Measurements from ENCODE around the gene NEURL1B.
"Not testable (repeated sequence)": the region's sequence is repeated elsewhere in the genome, so short reads cannot be mapped to it uniquely, and the experiment has no call there.

The NEURL1B gene, protein sequence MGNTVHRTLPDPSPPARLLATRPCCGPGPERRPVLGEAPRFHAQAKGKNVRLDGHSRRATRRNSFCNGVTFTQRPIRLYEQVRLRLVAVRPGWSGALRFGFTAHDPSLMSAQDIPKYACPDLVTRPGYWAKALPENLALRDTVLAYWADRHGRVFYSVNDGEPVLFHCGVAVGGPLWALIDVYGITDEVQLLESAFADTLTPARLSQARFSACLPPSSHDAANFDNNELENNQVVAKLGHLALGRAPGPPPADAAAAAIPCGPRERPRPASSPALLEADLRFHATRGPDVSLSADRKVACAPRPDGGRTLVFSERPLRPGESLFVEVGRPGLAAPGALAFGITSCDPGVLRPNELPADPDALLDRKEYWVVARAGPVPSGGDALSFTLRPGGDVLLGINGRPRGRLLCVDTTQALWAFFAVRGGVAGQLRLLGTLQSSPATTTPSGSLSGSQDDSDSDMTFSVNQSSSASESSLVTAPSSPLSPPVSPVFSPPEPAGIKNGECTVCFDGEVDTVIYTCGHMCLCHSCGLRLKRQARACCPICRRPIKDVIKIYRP

DNA sequence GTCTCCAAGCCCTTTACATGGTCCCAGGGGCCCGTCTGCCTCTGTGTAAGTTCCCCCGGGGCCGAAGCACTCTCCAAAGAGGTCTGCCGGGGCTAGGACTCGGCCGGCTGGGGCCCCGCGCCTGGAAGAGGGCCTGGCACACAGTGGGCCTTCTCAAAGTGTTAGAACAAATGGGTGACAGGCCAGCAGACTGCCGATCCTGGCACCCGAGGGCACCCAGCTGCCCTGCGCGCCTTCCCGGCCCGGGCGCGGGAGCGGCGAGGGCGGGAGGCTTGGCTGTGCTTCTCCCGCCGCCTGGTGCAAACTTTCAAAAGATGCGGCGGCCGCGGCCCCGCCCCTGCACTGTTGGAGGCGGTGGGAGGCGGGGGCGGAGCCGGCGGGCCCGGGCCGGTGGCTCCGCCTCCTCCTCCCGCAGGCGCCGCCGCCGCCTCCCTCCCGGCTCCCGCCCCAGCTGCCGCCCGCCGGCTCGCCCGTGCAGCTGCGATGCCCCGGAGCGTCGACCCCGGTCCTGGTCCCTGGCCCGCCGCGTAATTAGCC is at the start of gene NEURL1B:
Gene NEURL1B (plus strand): TSS at position 442 of the 537 bp plus-strand sequence. CDS start 144 bp downstream, outside the sequence.
- DNase-seq (ENCODE audit: low spot score), result peak; percentile 76

GRCh38 chr5:172591636-172592035 is 49.4 kb upstream of the NEURL1B start:
- DNase-seq (ENCODE audit: low spot score), result no peak

DNA sequence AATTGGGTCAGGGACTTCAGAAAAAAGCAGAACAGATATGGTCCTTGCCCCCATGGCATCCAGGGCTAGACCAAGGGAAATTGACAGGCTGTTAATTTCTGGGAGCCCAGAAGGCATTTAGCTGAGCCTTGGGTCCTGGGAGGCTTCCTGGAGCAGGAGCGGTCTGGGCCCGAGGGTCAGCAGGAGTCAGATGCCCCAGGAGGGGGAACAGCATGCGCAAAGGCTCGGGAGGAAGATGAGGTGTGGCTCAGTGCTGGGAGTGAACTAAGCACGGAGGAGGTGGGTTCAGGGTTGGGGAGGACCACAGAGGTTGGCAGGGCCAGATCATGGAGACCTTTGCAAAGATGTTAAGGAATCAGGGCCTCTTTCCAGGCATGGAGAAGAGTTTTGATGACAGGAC is 48.2 kb upstream of the NEURL1B start:
- DNase-seq (ENCODE audit: low spot score), result no peak

GRCh38 chr5:172593306-172593705 is 47.8 kb upstream of the NEURL1B start:
- DNase-seq (ENCODE audit: low spot score), result no peak

DNA sequence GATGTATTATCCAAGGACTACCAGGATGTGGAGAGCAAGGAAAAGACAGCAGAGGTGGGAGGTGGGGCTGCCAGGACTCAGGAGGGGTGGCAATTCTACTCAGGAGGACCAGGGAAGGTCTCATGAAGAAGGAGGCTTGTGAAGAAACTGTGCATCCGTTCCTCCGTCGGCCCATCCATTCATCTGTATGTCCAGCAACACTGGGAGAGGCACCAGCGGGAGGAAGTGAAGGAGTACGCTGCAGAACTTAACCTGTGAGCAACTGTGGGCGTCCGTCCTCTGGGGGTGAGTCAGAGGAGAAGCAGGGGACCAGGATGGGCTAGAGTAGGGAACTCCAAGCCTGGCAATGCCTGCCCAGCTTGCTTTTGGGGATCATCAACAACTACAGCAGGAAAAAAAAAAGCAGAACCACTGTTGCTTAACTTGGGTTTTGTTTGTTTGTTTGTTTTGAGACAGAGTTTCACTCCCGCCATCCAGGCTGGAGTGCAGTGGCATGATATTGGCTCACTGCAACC is 47.3 kb upstream of the NEURL1B start:
- DNase-seq (ENCODE audit: low spot score), result no peak

- no peak for DNase-seq (ENCODE audit: low spot score)
Measured at GRCh38 chr5:172594431-172594830, 46.6 kb upstream of the NEURL1B start.

GRCh38 chr5:172594867-172595466 is 46.1 kb upstream of the NEURL1B start:
- DNase-seq (ENCODE audit: low spot score), result no peak

DNA sequence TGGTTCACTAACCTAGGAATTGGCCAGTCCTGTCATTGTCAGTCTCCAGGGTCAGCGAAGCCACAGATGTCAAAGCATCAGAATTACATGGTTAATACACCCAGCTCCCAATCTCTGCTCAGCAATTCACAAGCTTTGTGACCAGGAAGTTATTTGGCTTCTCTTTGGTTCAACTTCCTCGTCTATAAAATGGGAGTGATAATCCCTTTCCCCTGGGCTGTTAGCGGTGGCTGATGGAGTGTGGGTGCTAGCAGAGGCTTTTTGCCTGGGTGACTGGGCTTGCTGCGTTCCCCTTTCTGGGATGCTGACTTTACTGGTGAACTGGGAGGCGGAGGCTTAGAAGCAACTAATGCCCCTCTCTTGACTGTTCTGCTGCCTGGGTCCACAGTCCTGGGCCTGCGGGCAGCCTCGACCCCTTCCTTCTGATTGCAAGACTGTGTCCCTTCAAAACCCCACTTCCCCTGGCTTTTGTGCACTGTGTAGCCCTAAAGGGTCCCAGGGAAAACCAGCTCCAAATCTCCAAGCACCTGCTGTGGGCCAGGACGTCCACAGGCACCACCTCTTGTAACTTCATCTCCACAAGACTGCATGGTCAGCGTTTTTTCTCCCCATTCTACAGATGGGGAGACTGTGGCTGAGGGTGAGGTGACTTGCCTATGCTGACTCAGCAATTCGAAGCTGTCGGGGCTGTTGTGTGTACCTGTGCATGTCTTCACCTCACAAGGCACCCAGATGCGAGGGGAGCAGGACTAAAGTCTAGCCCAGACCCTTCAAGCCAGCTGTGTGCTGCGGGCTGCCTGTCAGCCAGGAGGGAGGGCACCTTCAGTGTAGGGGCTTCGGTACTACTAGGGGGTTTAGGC is 45.2 kb upstream of the NEURL1B start:
- DNase-seq (ENCODE audit: low spot score), result no peak

GRCh38 chr5:172596638-172597231 is 44.3 kb upstream of the NEURL1B start:
- no peak for DNase-seq (ENCODE audit: low spot score)

- DNase-seq (ENCODE audit: low spot score), result no peak
Measured at GRCh38 chr5:172597755-172598155, 43.3 kb upstream of the NEURL1B start.

GRCh38 chr5:172598251-172599203 is 42.5 kb upstream of the NEURL1B start:
- no peak for DNase-seq (ENCODE audit: low spot score)

DNA sequence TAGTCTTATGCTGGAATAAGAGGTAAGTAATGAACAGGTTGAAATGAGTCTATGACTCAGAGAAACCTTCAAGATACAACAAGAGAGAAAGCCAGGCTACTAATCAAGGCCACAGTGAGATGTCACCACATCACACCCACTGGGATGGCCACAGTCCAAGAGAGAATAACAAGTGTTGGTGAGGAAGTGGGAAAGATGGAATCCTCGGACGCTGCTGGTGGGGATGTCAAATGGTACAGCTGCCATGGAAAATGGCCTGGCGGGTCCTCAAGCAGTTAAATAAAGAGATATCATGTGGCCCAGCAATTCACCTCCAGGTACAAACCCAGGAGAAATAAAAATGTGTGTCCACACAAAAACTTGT is 41.9 kb upstream of the NEURL1B start:
- DNase-seq (ENCODE audit: low spot score), result no peak

- no peak for DNase-seq (ENCODE audit: low spot score)
Measured at GRCh38 chr5:172600571-172600970, 40.5 kb upstream of the NEURL1B start.

GRCh38 chr5:172601576-172601975 is 39.5 kb upstream of the NEURL1B start:
- not testable (repeated sequence) for DNase-seq (ENCODE audit: low spot score)

DNA sequence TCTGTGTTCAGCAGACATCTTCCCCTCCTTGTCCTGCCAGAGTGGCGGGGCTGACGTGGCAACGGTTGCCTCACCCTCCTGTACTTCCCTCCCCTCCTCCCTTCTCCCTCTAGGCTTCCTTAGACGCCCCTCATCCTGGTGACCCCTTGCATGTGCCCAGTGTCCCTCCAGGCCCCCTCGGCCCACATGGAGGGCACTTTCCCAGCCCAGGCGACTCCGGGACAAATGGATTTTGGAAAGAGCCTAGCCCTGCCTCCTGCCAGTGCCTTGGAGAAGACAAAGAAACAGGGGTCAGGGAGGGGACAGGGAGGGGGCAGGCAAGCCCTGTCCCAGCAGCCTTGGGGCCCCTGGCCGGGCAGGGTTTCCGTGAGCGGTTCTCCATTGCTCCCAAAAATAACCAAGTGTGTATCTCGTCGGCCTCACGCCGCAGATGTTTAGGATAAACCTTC is 38.3 kb upstream of the NEURL1B start:
- no peak for DNase-seq (ENCODE audit: low spot score)

DNA sequence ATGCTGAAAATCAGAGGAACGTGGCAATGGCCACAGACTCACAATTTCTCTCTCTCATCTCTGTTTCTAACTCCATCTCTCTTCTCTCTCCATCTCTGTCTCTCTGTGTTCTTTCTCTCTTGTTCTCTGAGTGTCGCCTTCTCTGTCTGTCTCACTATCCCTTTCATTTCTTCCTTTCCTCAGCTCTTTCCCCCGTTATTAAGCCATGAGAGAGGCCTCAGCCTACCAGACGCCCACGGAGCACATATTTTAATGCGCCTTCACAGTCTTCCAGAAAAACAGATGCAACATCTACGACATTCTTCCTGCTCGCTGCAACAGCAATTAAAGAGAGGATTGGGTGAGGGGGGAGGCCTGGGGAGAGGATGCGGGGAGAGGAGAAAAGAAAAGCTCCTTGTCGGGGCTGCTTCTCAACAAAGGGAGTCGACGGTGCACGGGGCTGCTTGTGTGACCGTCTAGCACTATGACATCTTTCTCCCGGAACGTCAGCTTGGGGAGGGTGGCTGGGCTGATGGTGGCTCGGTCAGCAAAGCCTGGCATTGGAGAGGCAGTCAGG is 37.7 kb upstream of the NEURL1B start:
- DNase-seq (ENCODE audit: low spot score), result peak; percentile 52

- DNase-seq (ENCODE audit: low spot score), result no peak
Measured at GRCh38 chr5:172605466-172605865, 35.6 kb upstream of the NEURL1B start.

- DNase-seq (ENCODE audit: low spot score), result no peak
Measured at GRCh38 chr5:172606156-172606785, 34.8 kb upstream of the NEURL1B start.

DNA sequence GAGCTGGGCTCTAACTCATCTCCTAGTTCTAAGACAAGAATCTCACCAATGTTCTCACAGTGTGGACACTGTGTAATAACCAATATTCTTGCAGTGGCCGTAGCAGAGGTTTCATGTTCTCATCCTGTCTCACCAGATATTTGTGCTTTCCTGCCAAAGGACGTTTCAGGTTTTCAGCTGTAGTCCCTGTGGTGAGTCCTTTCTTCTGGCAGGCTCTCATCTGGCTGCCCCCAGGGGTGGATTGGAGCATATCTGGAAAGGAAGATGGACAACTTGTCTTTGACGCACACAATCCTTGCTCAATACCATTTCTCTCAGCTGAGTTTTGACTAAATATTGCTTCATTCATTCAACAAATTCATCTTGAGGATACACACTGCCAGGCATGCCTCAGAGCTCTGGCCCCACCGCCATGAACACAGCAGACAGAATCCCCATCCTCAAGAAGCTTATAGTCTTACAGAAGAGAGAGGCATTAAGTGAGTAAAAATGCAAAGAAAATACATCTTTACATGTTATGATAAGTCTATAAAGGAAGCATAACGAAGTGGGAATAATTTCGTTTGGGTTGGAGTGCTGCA is 33.8 kb upstream of the NEURL1B start:
- DNase-seq (ENCODE audit: low spot score), result no peak

All from Ammon's horn (tissue), 1 donor.